HepG2 (cell line): ENCODE results near the gene CAMSAP2. TPM values are rescaled to one million over a fixed set of nuclear protein-coding genes. Genes with fewer than 3 reads are reported as not detected.

Source experiments
- ATAC-seq: fragments of 200-7000 bp; cut with Tn5 transposase; 3 replicates; pipeline ENCODE4 v1.9.1; 2020; ENCODE audit warnings: mild to moderate bottlenecking, moderate library complexity
- BruUV-seq: library from RNA; stranded (reverse); fragments of 400-500 nt; replicated peaks from 2 replicates; lab custom pipeline; 2021; lab: Mats Ljungman, UMichigan
- CTCF ChIA-PET: fragments of 300-600 bp; formaldehyde crosslinking; extraction: SDS; loops from one replicate; lab custom pipeline; 2021; ENCODE audit warnings: low total read pairs, inconsistent platforms, low intra/inter-chr PET ratio; lab: Yijun Ruan, JAX
- POLR2A ChIA-PET: fragments of 350-600 bp; sonication (Branson Sonifier 250); formaldehyde crosslinking; loops from one replicate; lab custom pipeline; 2020; ENCODE audit warnings: antibody characterized with exemption, inconsistent platforms; lab: Yijun Ruan, JAX
- DNase-seq: peaks from one replicate; pipeline ENCODE4 v3.0.0-alpha.2; 2015; ENCODE audit warnings: low spot score
- FAIRE-seq: peaks from 3 replicates; lab custom pipeline; 2011; peaks lifted over from hg19 to GRCh38; lab: Jason Lieb, UNC
- H2AFZ ChIP-seq: one replicate; pipeline ENCODE4 v1.6.1; 2011; ENCODE audit warnings: low read length, inconsistent platforms
- H3K27ac ChIP-seq: fragments of 300-600 bp; 3 replicates; pipeline ENCODE4 v1.8.0; 2011; ENCODE audit warnings: mixed run types, mild to moderate bottlenecking, mixed read lengths, low read length, inconsistent platforms; ENCODE audit not compliant: insufficient read depth; ENCODE audit errors: extremely low read length
- H3K27me3 ChIP-seq, 2 experiments: fragments of 200-600 bp in 1 of 2; 2 replicates in 1 of 2; 3 replicates in 1 of 2; pipeline versions ENCODE4 v1.6.0 to v1.8.0; 2011; ENCODE audit warnings: low read length in 2 of 2, mild to moderate bottlenecking in 2 of 2, moderate library complexity in 2 of 2, inconsistent platforms in 1 of 2; ENCODE audit not compliant: insufficient read depth in 2 of 2, control insufficient read depth in 1 of 2
- H3K36me3 ChIP-seq, 2 experiments: fragments of 200-600 bp in 1 of 2; replicated peaks in 1 of 2; 2 replicates in 1 of 2; 3 replicates in 1 of 2; pipeline versions ENCODE4 v1.5.1 to v1.8.0; 2011; ENCODE audit warnings: low read length in 2 of 2, inconsistent platforms in 1 of 2; ENCODE audit not compliant: insufficient read depth in 2 of 2, control insufficient read depth in 1 of 2
- H3K4me1 ChIP-seq: 2 replicates; pipeline ENCODE4 v1.5.1; 2012; ENCODE audit warnings: low read length, inconsistent platforms; ENCODE audit not compliant: insufficient read depth
- H3K4me2 ChIP-seq: 2 replicates; pipeline ENCODE4 v1.6.0; 2011; ENCODE audit warnings: low read depth, low read length, inconsistent platforms
- H3K4me3 ChIP-seq, 3 experiments: fragments of 200-600 bp in 1 of 3; sonication (generic), shearing (Covaris generic) in 1 of 3; replicated peaks in 1 of 3; 2 replicates each; pipeline ENCODE4 v1.5.1; 2011 to 2016; ENCODE audit warnings: low read length in 3 of 3, inconsistent platforms in 2 of 3, low read depth in 2 of 3, mild to moderate bottlenecking in 2 of 3, control low read depth in 1 of 3, mixed read lengths in 1 of 3; ENCODE audit not compliant: insufficient read depth in 1 of 3
- H3K79me2 ChIP-seq: one replicate; pipeline ENCODE4 v1.6.1; 2011; ENCODE audit warnings: low read length, inconsistent platforms; ENCODE audit not compliant: insufficient read depth
- H3K9ac ChIP-seq: 2 replicates; pipeline ENCODE4 v1.6.0; 2011; ENCODE audit warnings: mild to moderate bottlenecking, low read depth, low read length, inconsistent platforms; ENCODE audit not compliant: insufficient read depth
- H3K9me3 ChIP-seq: 2 replicates; pipeline ENCODE4 v1.5.1; 2012; ENCODE audit warnings: mild to moderate bottlenecking, low read length
- H4K20me1 ChIP-seq: 2 replicates; pipeline ENCODE4 v1.6.0; 2011; ENCODE audit warnings: inconsistent platforms, mild to moderate bottlenecking, low read length, moderate library complexity; ENCODE audit not compliant: insufficient read depth
- BRD4 ChIP-seq: sonication (generic); formaldehyde crosslinking; IDR thresholded peaks from 2 replicates; pipeline ENCODE4 v1.4.0; 2020; ENCODE audit warnings: missing genetic modification reagents
- CBFB ChIP-seq: sonication (generic); formaldehyde crosslinking; IDR thresholded peaks from 2 replicates; pipeline ENCODE4 v1.4.0; 2020; ENCODE audit warnings: missing genetic modification reagents
- ESRRA ChIP-seq: sonication (generic); formaldehyde crosslinking; IDR thresholded peaks from 2 replicates; pipeline ENCODE4 v1.5.1; 2020; ENCODE audit warnings: mild to moderate bottlenecking, low read depth, missing genetic modification reagents
- MED13 ChIP-seq: sonication (generic); formaldehyde crosslinking; IDR thresholded peaks from 2 replicates; pipeline ENCODE4 v1.5.0; 2020; ENCODE audit warnings: missing genetic modification reagents
- PRPF4 ChIP-seq: fragments of 200-400 bp; formaldehyde crosslinking; IDR thresholded peaks from 2 replicates; pipeline ENCODE4 v1.6.1; 2016; ENCODE audit warnings: low read length, low read depth; ENCODE audit not compliant: poor library complexity, severe bottlenecking
- REXO4 ChIP-seq: sonication (generic); formaldehyde crosslinking; IDR thresholded peaks from 2 replicates; pipeline ENCODE4 v1.8.0; 2022; ENCODE audit warnings: missing genetic modification reagents, mild to moderate bottlenecking, borderline replicate concordance
- TAF15 ChIP-seq: fragments of 200-400 bp; formaldehyde crosslinking; IDR thresholded peaks from one replicate; pipeline ENCODE4 v1.6.1; 2018; ENCODE audit warnings: mild to moderate bottlenecking, low read depth, low read length; ENCODE audit not compliant: poor library complexity, severe bottlenecking
- TFE3 ChIP-seq: IDR thresholded peaks from 2 replicates; pipeline ENCODE4 v1.6.1; 2016
- ZFP1 ChIP-seq: IDR thresholded peaks from 2 replicates; pipeline ENCODE4 v1.6.1; 2016
- ZNF143 ChIP-seq: sonication (generic); formaldehyde crosslinking; IDR thresholded peaks from 2 replicates; pipeline ENCODE4 v1.4.0; 2020; ENCODE audit warnings: missing genetic modification reagents
- ZNF205 ChIP-seq: IDR thresholded peaks from 2 replicates; pipeline ENCODE4 v1.6.1; 2018; ENCODE audit warnings: missing biosample characterization, missing genetic modification reagents
- ZNF260 ChIP-seq: sonication (generic); formaldehyde crosslinking; IDR thresholded peaks from 2 replicates; pipeline ENCODE4 v1.4.0; 2020; ENCODE audit warnings: missing genetic modification reagents, low read depth, mild to moderate bottlenecking, borderline replicate concordance
- ZNF460 ChIP-seq: sonication (generic); formaldehyde crosslinking; IDR thresholded peaks from 2 replicates; pipeline ENCODE4 v1.5.1; 2020; ENCODE audit warnings: missing genetic modification reagents, mild to moderate bottlenecking, borderline replicate concordance
- ZNF564 ChIP-seq: sonication (generic); formaldehyde crosslinking; IDR thresholded peaks from 2 replicates; pipeline ENCODE4 v1.8.1; 2023; ENCODE audit warnings: mild to moderate bottlenecking, missing genetic modification reagents
- ZNF614 ChIP-seq: IDR thresholded peaks from 2 replicates; pipeline ENCODE4 v1.6.1; 2018; ENCODE audit warnings: missing biosample characterization, missing genetic modification reagents, inconsistent platforms, borderline replicate concordance
- ZNF710 ChIP-seq: sonication (generic); formaldehyde crosslinking; IDR thresholded peaks from 2 replicates; pipeline ENCODE4 v1.5.0; 2020; ENCODE audit warnings: mild to moderate bottlenecking, missing genetic modification reagents, borderline replicate concordance
- WGBS: methylation state at CpG from one replicate; pipeline ENCODE4 v1.1.6; 2017; ENCODE audit warnings: low lambda C conversion rate; 5-methylcytosine and 5-hydroxymethylcytosine counted together
- in situ Hi-C: cut with HindIII; loops from 2 replicates; pipeline ENCODE4 v1.10.0; 2017; ENCODE audit warnings: low pct_unique_long_range_greater_than_20kb; ENCODE audit not compliant: extremely low pct_ligation_motif_present
- intact Hi-C: fragments of 100-400 bp; cut with micrococcal nuclease; formaldehyde crosslinking; loops from one replicate; pipeline ENCODE4 v1.10.0; 2022; ENCODE audit not compliant: unreplicated experiment
- polyA plus RNA-seq, 8 experiments: library from polyadenylated mRNA; depleted of rRNA in 3 of 8; stranded (reverse) in 7 of 8; unstranded in 1 of 8; fragments of >200 nt; fragmentation: Illumina TruSeq in 4 of 8; extraction: Trizol in 4 of 8; gene quantifications; 2 replicates each; pipeline versions ENCODE4 v1.2.1 to v1.2.3, GENCODE V29; 2011 to 2016; ENCODE audit warnings: low read depth in 4 of 8, missing spikeins in 1 of 8, mixed read lengths in 1 of 8; ENCODE audit not compliant: insufficient read depth in 1 of 8
- total RNA-seq, 5 experiments: library from RNA; depleted of rRNA; stranded (reverse); fragments of >200 nt; fragmentation: Illumina TruSeq; extraction: Trizol; gene quantifications; 2 replicates each; pipeline ENCODE4 v1.2.3, GENCODE V29; 2016; ENCODE audit warnings: low read depth in 1 of 5
- TF ChIP-seq, protein P1 (sequence below): sonication (generic); formaldehyde crosslinking; IDR thresholded peaks from 2 replicates; pipeline ENCODE4 v1.4.0; 2020; ENCODE audit warnings: missing genetic modification reagents

Gene CAMSAP2
- total and polyA plus RNA-seq, 2 of the 13 experiments (the other 11 are each of a cell fraction or from before 2014, with no cell fraction given), result 3.4 to 8.2 TPM

DNA sequence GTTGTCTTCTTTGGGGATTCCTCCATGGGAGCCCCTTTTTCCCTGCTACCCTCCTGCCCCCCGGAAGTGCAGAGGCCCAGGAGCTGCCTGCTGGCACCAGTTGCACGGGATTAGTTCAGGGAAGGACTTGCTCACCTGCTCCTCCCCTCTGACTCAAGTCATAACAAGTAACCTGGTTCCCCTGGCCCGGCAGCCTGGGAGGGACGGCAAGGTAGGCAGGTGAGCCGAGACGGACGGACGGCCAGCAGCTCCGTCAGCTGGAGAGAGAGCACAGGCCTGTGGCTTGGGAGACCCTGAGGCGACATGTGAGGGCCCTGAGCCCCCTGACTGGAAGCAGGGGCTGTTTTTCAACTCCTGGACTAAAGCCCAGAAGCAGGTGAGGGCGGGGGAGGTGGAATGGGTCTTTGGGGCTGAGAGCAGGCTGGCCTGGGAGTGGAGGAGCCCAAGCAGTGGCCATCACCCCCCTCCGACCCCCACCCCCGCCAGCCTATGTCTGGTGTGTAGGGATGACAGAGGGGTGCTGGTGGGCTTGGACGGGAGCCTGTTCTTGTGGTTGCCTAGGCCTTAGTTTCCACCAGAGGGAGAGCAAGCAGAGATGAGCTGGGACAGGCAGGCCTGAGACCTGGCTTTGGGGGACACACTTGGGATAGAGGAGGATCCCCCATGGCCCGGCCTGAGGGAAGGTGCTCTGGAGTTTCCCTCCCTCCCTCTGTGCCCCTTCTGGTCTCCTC lies 156.2 kb downstream of the CAMSAP2 start, which contains the start of gene INAVA:
Gene INAVA (plus strand): TSS at position 189 of the 731 bp plus-strand sequence. CDS start 3,501 bp downstream, outside the sequence.
- no peaks in the 10 kb centered on the region for H3K9me3 ChIP-seq
- H3K4me3 ChIP-seq, result peak within 1 kb of the TSS; percentile 52 to 76 (median 61)
- ChIA-PET CTCF (no interaction called here), POLR2A (interaction anchor here (0.6 to 4.6 kb wide), 5 partner anchors 10 to 22 kb away, joined by 3 to 129 read pairs (median 3); no protein-coding TSS in a partner anchor)
- H4K20me1 ChIP-seq, result no peaks in the 10 kb centered on the region
- H3K4me1 ChIP-seq, result peaks cover 92% of the 10 kb centered on the region
- BruUV-seq, result no TSS peak
- no peak for DNase-seq
- peak within 1 kb of the TSS; percentile 76 for H3K9ac ChIP-seq
- H3K36me3 ChIP-seq, result no peaks in the 10 kb centered on the region
- H3K27ac ChIP-seq, result peak within 1 kb of the TSS; percentile 79
- H3K4me2 ChIP-seq, result peak within 1 kb of the TSS; percentile 87
- H2AFZ ChIP-seq, result peak within 1 kb of the TSS; percentile 32
- no peaks in the 10 kb centered on the region for H3K27me3 ChIP-seq
- WGBS, result 2% methylated on average over 11 of the region's 15 CpGs
- no peak for FAIRE-seq
- ATAC-seq, result peak; percentile 15
- H3K79me2 ChIP-seq, result peaks cover 19% of the 10 kb centered on the region
- intact Hi-C loops (loop anchor here (1.0 to 10.0 kb wide), 3 partner anchors 10 to 220 kb away; partner anchors contain the start of genes CACNA1S and KIF21B), in situ Hi-C loops (loop anchor here (5.0 kb wide), 2 partner anchors 77 to 147 kb away; no protein-coding TSS in a partner anchor)
- no peak; the same call in 1 of the 2 replicates for TF ChIP-seq ZNF710 (CRISPR knock-in tag)
- 0 out of 2 replicates have a peak, but pooled peaks have one; percentile 52 for TF ChIP-seq MED13
- TF ChIP-seq ZNF205 (CRISPR knock-in tag), result no peak
- no peak for TF ChIP-seq TAF15
- TF ChIP-seq ESRRA, result no peak
- TF ChIP-seq ZFP1 (CRISPR knock-in tag), result no peak
- TF ChIP-seq ZNF143 (CRISPR knock-in tag), result peak; percentile 35; the same call in 1 of the 2 replicates
- TF ChIP-seq BRD4 (CRISPR knock-in tag), result 0 out of 2 replicates have a peak, but pooled peaks have one; percentile 76
- TF ChIP-seq REXO4 (CRISPR knock-in tag), result no peak
- no peak for TF ChIP-seq ZNF460 (CRISPR knock-in tag)
- no peak for TF ChIP-seq ZNF564 (CRISPR knock-in tag)
- TF ChIP-seq, protein P1, sequence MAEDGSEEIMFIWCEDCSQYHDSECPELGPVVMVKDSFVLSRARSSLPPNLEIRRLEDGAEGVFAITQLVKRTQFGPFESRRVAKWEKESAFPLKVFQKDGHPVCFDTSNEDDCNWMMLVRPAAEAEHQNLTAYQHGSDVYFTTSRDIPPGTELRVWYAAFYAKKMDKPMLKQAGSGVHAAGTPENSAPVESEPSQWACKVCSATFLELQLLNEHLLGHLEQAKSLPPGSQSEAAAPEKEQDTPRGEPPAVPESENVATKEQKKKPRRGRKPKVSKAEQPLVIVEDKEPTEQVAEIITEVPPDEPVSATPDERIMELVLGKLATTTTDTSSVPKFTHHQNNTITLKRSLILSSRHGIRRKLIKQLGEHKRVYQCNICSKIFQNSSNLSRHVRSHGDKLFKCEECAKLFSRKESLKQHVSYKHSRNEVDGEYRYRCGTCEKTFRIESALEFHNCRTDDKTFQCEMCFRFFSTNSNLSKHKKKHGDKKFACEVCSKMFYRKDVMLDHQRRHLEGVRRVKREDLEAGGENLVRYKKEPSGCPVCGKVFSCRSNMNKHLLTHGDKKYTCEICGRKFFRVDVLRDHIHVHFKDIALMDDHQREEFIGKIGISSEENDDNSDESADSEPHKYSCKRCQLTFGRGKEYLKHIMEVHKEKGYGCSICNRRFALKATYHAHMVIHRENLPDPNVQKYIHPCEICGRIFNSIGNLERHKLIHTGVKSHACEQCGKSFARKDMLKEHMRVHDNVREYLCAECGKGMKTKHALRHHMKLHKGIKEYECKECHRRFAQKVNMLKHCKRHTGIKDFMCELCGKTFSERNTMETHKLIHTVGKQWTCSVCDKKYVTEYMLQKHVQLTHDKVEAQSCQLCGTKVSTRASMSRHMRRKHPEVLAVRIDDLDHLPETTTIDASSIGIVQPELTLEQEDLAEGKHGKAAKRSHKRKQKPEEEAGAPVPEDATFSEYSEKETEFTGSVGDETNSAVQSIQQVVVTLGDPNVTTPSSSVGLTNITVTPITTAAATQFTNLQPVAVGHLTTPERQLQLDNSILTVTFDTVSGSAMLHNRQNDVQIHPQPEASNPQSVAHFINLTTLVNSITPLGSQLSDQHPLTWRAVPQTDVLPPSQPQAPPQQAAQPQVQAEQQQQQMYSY, result no peak
- no peak for TF ChIP-seq ZNF260 (CRISPR knock-in tag)
- no peak for TF ChIP-seq ZNF614
- no peak for TF ChIP-seq PRPF4
- no peak for TF ChIP-seq CBFB (CRISPR knock-in tag)
- TF ChIP-seq TFE3 (CRISPR knock-in tag), result no peak
